H1 (cell line): ENCODE results near the gene DNTTIP2. TPM values are rescaled to one million over a fixed set of nuclear protein-coding genes. Genes with fewer than 3 reads are reported as not detected.

Source experiments
- CTCF ChIA-PET: fragments of 300-600 bp; sonication (Branson Sonifier 250); formaldehyde crosslinking; loops from one replicate; lab custom pipeline; 2021; ENCODE audit not compliant: partially characterized antibody; lab: Charles Lee
- POLR2A ChIA-PET: fragments of 300-600 bp; sonication (Branson Sonifier 250); formaldehyde crosslinking; loops from one replicate; lab custom pipeline; 2021; ENCODE audit warnings: inconsistent platforms; ENCODE audit not compliant: partially characterized antibody; lab: Charles Lee
- DNase-seq, 2 experiments: peaks; one replicate each; pipeline versions ENCODE4 v3.0.0 to v3.0.0-alpha.2; 2010 to 2022; ENCODE audit warnings: low spot score in 2 of 2, low read depth in 1 of 2, mixed read lengths in 1 of 2
- FAIRE-seq: peaks from 2 replicates; lab custom pipeline; 2011; peaks lifted over from hg19 to GRCh38; lab: Jason Lieb, UNC
- H2AFZ ChIP-seq: 2 replicates; pipeline ENCODE4 v1.8.1; 2012; ENCODE audit warnings: low read length, inconsistent platforms
- H2AK5ac ChIP-seq: 2 replicates; pipeline ENCODE4 v1.6.1; 2013; ENCODE audit warnings: low read depth, low read length
- H2BK120ac ChIP-seq: replicated peaks from 2 replicates; pipeline ENCODE3; 2013; ENCODE audit warnings: low read depth, low read length, inconsistent platforms
- H2BK12ac ChIP-seq: 2 replicates; pipeline ENCODE4 v1.6.1; 2013; ENCODE audit warnings: low read depth, low read length
- H2BK15ac ChIP-seq: 2 replicates; pipeline ENCODE4 v1.6.1; 2013; ENCODE audit warnings: low read length
- H2BK20ac ChIP-seq: 2 replicates; pipeline ENCODE4 v1.6.1; 2013; ENCODE audit warnings: low read length
- H2BK5ac ChIP-seq: 2 replicates; pipeline ENCODE4 v1.6.1; 2013; ENCODE audit warnings: low read depth, low read length
- H3K14ac ChIP-seq: 2 replicates; pipeline ENCODE4 v1.6.1; 2013; ENCODE audit warnings: inconsistent platforms; ENCODE audit not compliant: insufficient read length
- H3K18ac ChIP-seq: 2 replicates; pipeline ENCODE4 v1.6.1; 2013; ENCODE audit warnings: low read length; ENCODE audit errors: extremely low read depth
- H3K23ac ChIP-seq: 2 replicates; pipeline ENCODE4 v1.6.1; 2013; ENCODE audit warnings: inconsistent platforms; ENCODE audit not compliant: insufficient read length
- H3K23me2 ChIP-seq: 2 replicates; pipeline ENCODE4 v1.6.1; 2013; ENCODE audit warnings: low read depth, low read length
- H3K27ac ChIP-seq: 2 replicates; pipeline ENCODE4 v1.6.1; 2011; ENCODE audit warnings: low read depth, low read length, inconsistent platforms
- H3K27me3 ChIP-seq, 4 experiments: replicated peaks in 1 of 4; 1 replicate in 1 of 4; 2 replicates in 3 of 4; pipeline versions ENCODE4 v1.6.1 to v1.8.1; 2011 to 2013; ENCODE audit warnings: low read length in 3 of 4, mild to moderate bottlenecking in 3 of 4, inconsistent platforms in 2 of 4, mixed read lengths in 2 of 4, moderate library complexity in 1 of 4; ENCODE audit not compliant: control insufficient read depth in 3 of 4, insufficient read depth in 3 of 4; ENCODE audit errors: extremely low read depth in 1 of 4
- H3K36me3 ChIP-seq, 4 experiments: 2 replicates each; pipeline versions ENCODE4 v1.6.1 to v1.8.1; 2011 to 2013; ENCODE audit warnings: mild to moderate bottlenecking in 4 of 4, low read length in 3 of 4, moderate library complexity in 2 of 4, control low read depth in 1 of 4, inconsistent platforms in 1 of 4; ENCODE audit not compliant: insufficient read depth in 4 of 4, control insufficient read depth in 2 of 4
- H3K4ac ChIP-seq: replicated peaks from 2 replicates; pipeline ENCODE3; 2013; ENCODE audit warnings: low read length, low read depth, mixed read lengths, inconsistent platforms; ENCODE audit not compliant: insufficient read length
- H3K4me1 ChIP-seq, 4 experiments: replicated peaks in 1 of 4; 1 replicate in 1 of 4; 2 replicates in 3 of 4; pipeline versions ENCODE4 v1.6.1 to v1.8.1; 2011 to 2013; ENCODE audit warnings: low read length in 3 of 4, inconsistent platforms in 2 of 4, mixed read lengths in 1 of 4; ENCODE audit not compliant: insufficient read depth in 4 of 4, control insufficient read depth in 3 of 4
- H3K4me2 ChIP-seq, 2 experiments: 2 replicates each; pipeline versions ENCODE4 v1.6.1 to v1.8.1; 2011 to 2013; ENCODE audit warnings: low read depth in 2 of 2, low read length in 2 of 2, control low read depth in 1 of 2, inconsistent platforms in 1 of 2, mild to moderate bottlenecking in 1 of 2; ENCODE audit not compliant: insufficient read depth in 1 of 2
- H3K4me3 ChIP-seq, 4 experiments: fragments of 200-600, 300-600 bp in 1 of 4; sonication (generic), shearing (Covaris generic), sonication (Bioruptor Twin) in 1 of 4; 2 replicates each; pipeline versions ENCODE4 v1.5.1 to v1.8.1; 2011 to 2016; ENCODE audit warnings: low read length in 4 of 4, low read depth in 3 of 4, control low read depth in 2 of 4, inconsistent platforms in 2 of 4, mild to moderate bottlenecking in 2 of 4, mixed read lengths in 1 of 4, moderate library complexity in 1 of 4; ENCODE audit not compliant: insufficient read depth in 2 of 4; ENCODE audit errors: extremely low read depth in 1 of 4
- H3K56ac ChIP-seq: replicated peaks from 2 replicates; pipeline ENCODE3; 2013; ENCODE audit warnings: low read depth, mild to moderate bottlenecking, mixed read lengths, low read length, inconsistent platforms; ENCODE audit not compliant: insufficient read length
- H3K79me1 ChIP-seq: 2 replicates; pipeline ENCODE4 v1.6.1; 2013; ENCODE audit warnings: low read depth, low read length, control low read depth
- H3K79me2 ChIP-seq, 2 experiments: 2 replicates each; pipeline versions ENCODE4 v1.6.1 to v1.8.1; 2012 to 2013; ENCODE audit warnings: low read length in 2 of 2, mild to moderate bottlenecking in 2 of 2, inconsistent platforms in 1 of 2; ENCODE audit not compliant: insufficient read depth in 2 of 2, control insufficient read depth in 1 of 2
- H3K9ac ChIP-seq, 4 experiments: replicated peaks in 1 of 4; 1 replicate in 1 of 4; 2 replicates in 3 of 4; pipeline versions ENCODE4 v1.6.1 to v1.8.1; 2011 to 2013; ENCODE audit warnings: low read depth in 3 of 4, low read length in 3 of 4, control low read depth in 2 of 4, mild to moderate bottlenecking in 2 of 4, moderate library complexity in 2 of 4, inconsistent platforms in 1 of 4; ENCODE audit errors: extremely low read depth in 1 of 4
- H3K9me3 ChIP-seq, 2 experiments: 2 replicates each; pipeline versions ENCODE4 v1.6.1 to v1.8.1; 2012 to 2013; ENCODE audit warnings: mild to moderate bottlenecking in 2 of 2, moderate library complexity in 2 of 2, control low read depth in 1 of 2, inconsistent platforms in 1 of 2, low read depth in 1 of 2, low read length in 1 of 2, mixed read lengths in 1 of 2; ENCODE audit not compliant: insufficient read depth in 2 of 2
- H4K20me1 ChIP-seq, 2 experiments: replicated peaks in 1 of 2; 2 replicates each; pipeline versions ENCODE3 to v1.8.1; 2011 to 2013; ENCODE audit warnings: inconsistent platforms in 2 of 2, low read length in 2 of 2, mild to moderate bottlenecking in 1 of 2; ENCODE audit not compliant: insufficient read depth in 2 of 2, control insufficient read depth in 1 of 2
- H4K5ac ChIP-seq: 2 replicates; pipeline ENCODE4 v1.6.1; 2013; ENCODE audit warnings: low read length, low read depth, mixed read lengths, inconsistent platforms; ENCODE audit not compliant: insufficient read length
- H4K8ac ChIP-seq: 2 replicates; pipeline ENCODE4 v1.8.0; 2013; ENCODE audit warnings: mild to moderate bottlenecking, moderate library complexity, low read length, inconsistent platforms; ENCODE audit not compliant: insufficient read depth; ENCODE audit errors: extremely low read depth
- H4K91ac ChIP-seq: replicated peaks from 2 replicates; pipeline ENCODE3; 2013; ENCODE audit warnings: low read length, mixed read lengths, inconsistent platforms; ENCODE audit not compliant: insufficient read length
- BRCA1 ChIP-seq: IDR thresholded peaks from 2 replicates; pipeline ENCODE4 v1.6.1; 2012; ENCODE audit warnings: low read depth, low read length, improper control_type of control experiment
- WGBS, 2 experiments: shearing (Covaris generic) in 1 of 2; methylation state at CpG; one replicate each; pipeline versions ENCODE4 v1.1.6 to v1.1.7; 2013 to 2015; ENCODE audit warnings: low lambda C conversion rate in 2 of 2, mixed read lengths in 2 of 2, inconsistent platforms in 1 of 2, low coverage in 1 of 2, missing lambda C conversion rate in 1 of 2; ENCODE audit not compliant: insufficient replicate concordance in 2 of 2, insufficient coverage in 1 of 2, insufficient read length in 1 of 2; ENCODE audit errors: extremely low coverage in 1 of 2, missing lambda C conversion rate in 1 of 2; 5-methylcytosine and 5-hydroxymethylcytosine counted together
- polyA plus RNA-seq, 7 experiments: library from polyadenylated mRNA; depleted of rRNA in 3 of 7; stranded (reverse) in 5 of 7; unstranded in 2 of 7; fragments of >200 nt in 5 of 7; fragments of 200-250 nt in 2 of 7; gene quantifications; 1 replicate in 5 of 7; 2 replicates in 1 of 7; 4 replicates in 1 of 7; pipeline versions ENCODE4 v1.2.1 to v1.2.3, GENCODE V29; 2011 to 2013; ENCODE audit warnings: missing spikeins in 2 of 7, mixed read lengths in 2 of 7
- total RNA-seq: library from RNA; stranded (reverse); fragmentation: NEBNext Ultra II Directional; extraction: Animal tissue kit (Norgen Biotek cat#: 25700); gene quantifications from 2 replicates; pipeline ENCODE4 v1.2.1, GENCODE V29; 2021

The DNTTIP2 gene
- total and polyA plus RNA-seq, 2 of the 8 experiments (the other 6 are each of a cell fraction or from before 2014, with no cell fraction given), result 6.3 to 80.4 TPM

DNA sequence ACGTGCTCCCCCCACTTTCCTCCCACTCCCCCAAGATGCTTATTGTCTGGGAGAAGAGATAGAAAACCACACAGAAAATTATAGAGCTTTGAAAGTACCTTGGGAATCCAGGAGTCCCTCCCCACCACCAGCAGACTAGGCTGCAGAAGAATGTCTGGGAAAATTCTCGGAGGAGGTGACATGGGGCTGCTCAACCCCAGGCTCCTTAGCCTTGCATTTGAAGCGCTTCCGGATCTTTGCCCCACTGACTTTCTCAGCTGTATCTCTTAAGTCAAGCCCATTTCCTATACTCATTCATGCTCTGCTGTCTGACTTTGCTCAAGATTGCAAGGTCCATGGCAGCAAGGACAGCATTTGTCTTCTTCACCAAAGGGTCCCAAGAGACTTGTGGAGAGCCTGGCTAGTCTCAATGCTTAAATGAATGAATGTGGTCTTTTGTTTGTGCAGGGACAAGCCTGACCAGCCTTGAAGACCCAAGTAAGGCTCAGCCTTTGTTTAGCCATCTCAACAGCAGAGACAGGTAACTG, 38.0 kb downstream of the DNTTIP2 start:
- no peak overlapping the region for H3K27ac ChIP-seq
- no peak overlapping the region for H3K4ac ChIP-seq
- POLR2A ChIA-PET, result interaction anchor here (0.8 to 1.2 kb wide), 3 partner anchors 20 to 262 kb away, joined by 3 to 4 read pairs (median 4); no protein-coding TSS in a partner anchor

More for the DNA sequence above, 38.0 kb downstream of the DNTTIP2 start:
- no peak for TF ChIP-seq BRCA1
- no peak overlapping the region for H3K23ac ChIP-seq
- H4K20me1 ChIP-seq, result no peaks in the 10 kb centered on the region
- no peak overlapping the region for H2AFZ ChIP-seq
- H4K5ac ChIP-seq, result no peak overlapping the region
- H3K56ac ChIP-seq, result no peak overlapping the region
- no peak overlapping the region for H2BK120ac ChIP-seq
- H3K9ac ChIP-seq, result no peak overlapping the region
- H3K36me3 ChIP-seq, result no peaks in the 10 kb centered on the region; a peak in 1 of 8 replicates
- 92% methylated on average over 4 of the region's 4 CpGs; no CpG with 5 or more reads in 1 of the 2 experiments for WGBS, 2 experiments
- CTCF ChIA-PET, result interaction anchor here (0.8 to 14.0 kb wide), 5 partner anchors 9 to 218 kb away, joined by 3 to 324 read pairs (median 3); no protein-coding TSS in a partner anchor
- FAIRE-seq (no peak), DNase-seq (no peak)
- H3K14ac ChIP-seq, result no peak overlapping the region
- H3K79me1 ChIP-seq, result no peaks in the 10 kb centered on the region
- no peak overlapping the region for H2BK15ac ChIP-seq
- H3K23me2 ChIP-seq, result no peaks in the 10 kb centered on the region
- H3K9me3 ChIP-seq, result no peaks in the 10 kb centered on the region
- H2BK5ac ChIP-seq, result no peak overlapping the region; the same call in 1 of the 2 replicates
- H4K91ac ChIP-seq, result no peak overlapping the region
- no peaks in the 10 kb centered on the region; a peak in 1 of 7 replicates for H3K27me3 ChIP-seq
- no peak overlapping the region for H3K4me3 ChIP-seq
- no peak overlapping the region for H3K4me2 ChIP-seq
- no peak overlapping the region for H2BK12ac ChIP-seq
- no peak overlapping the region for H3K18ac ChIP-seq
- no peak overlapping the region for H4K8ac ChIP-seq
- H3K4me1 ChIP-seq, result peaks cover 0 to 10% (median 3%) of the 10 kb centered on the region in 4 experiments; a peak in 2 of 7 replicates
- no peaks in the 10 kb centered on the region for H3K79me2 ChIP-seq
- no peak overlapping the region for H2BK20ac ChIP-seq
- no peak overlapping the region for H2AK5ac ChIP-seq
